ENCODE data around the gene TMED4.
"Not testable (repeated sequence)": the region's sequence is repeated elsewhere in the genome, so short reads cannot be mapped to it uniquely, and the experiment has no call there.

TMED4 gene

GRCh38 chr7:44606341-44607140 lies 24.5 kb upstream of the TMED4 start, which contains the start of gene OGDH:
Gene OGDH (plus strand): TSS chr7:44606627. CDS start chr7:44624344, 17,717 bp downstream.
- Histone ChIP-seq H3K27ac (ENCODE audit: low read length) (no peak within 1 kb of the TSS), H3K27me3 (ENCODE audit: control insufficient read depth, insufficient read depth, low read length) (no peaks in the 10 kb centered on the region), H3K4me1 (ENCODE audit: control insufficient read depth, insufficient read depth, low read length) (0 out of 2 replicates have a peak, but pooled peaks cover 2% of the 10 kb centered on the region), H3K4me3 (ENCODE audit: low read length) (peak within 1 kb of the TSS; percentile 97), H3K9me3 (ENCODE audit: control insufficient read depth, insufficient read depth, low read length) (no peaks in the 10 kb centered on the region), H3K36me3 (ENCODE audit: control insufficient read depth, insufficient read depth, low read length) (no peaks in the 10 kb centered on the region)
- peak; percentile 94 for DNase-seq (ENCODE audit: low read depth, low spot score)
- WGBS (ENCODE audit: insufficient coverage, insufficient read length), result no CpG with 5 or more reads among the region's 93 CpGs

- Histone ChIP-seq H3K27ac (ENCODE audit: low read length) (no peak overlapping the region), H3K36me3 (ENCODE audit: control insufficient read depth, insufficient read depth, low read length) (no peaks in the 10 kb centered on the region), H3K27me3 (ENCODE audit: control insufficient read depth, insufficient read depth, low read length) (no peaks in the 10 kb centered on the region), H3K4me1 (ENCODE audit: control insufficient read depth, insufficient read depth, low read length) (0 out of 2 replicates have a peak, but pooled peaks cover 2% of the 10 kb centered on the region), H3K9me3 (ENCODE audit: control insufficient read depth, insufficient read depth, low read length) (no peaks in the 10 kb centered on the region), H3K4me3 (ENCODE audit: low read length) (no peak overlapping the region)
- no peak for DNase-seq (ENCODE audit: low read depth, low spot score)
- WGBS (ENCODE audit: insufficient coverage, insufficient read length), result 100% methylated on average over 1 of the region's 2 CpGs
Observed at GRCh38 chr7:44604941-44605340, 22.9 kb upstream of the TMED4 start.

- Histone ChIP-seq H3K27ac (ENCODE audit: low read length) (no peak overlapping the region), H3K27me3 (ENCODE audit: control insufficient read depth, insufficient read depth, low read length) (no peaks in the 10 kb centered on the region), H3K9me3 (ENCODE audit: control insufficient read depth, insufficient read depth, low read length) (no peaks in the 10 kb centered on the region), H3K4me1 (ENCODE audit: control insufficient read depth, insufficient read depth, low read length) (no peaks in the 10 kb centered on the region), H3K36me3 (ENCODE audit: control insufficient read depth, insufficient read depth, low read length) (no peaks in the 10 kb centered on the region), H3K4me3 (ENCODE audit: low read length) (no peak overlapping the region)
- no CpG with 5 or more reads among the region's 6 CpGs for WGBS (ENCODE audit: insufficient coverage, insufficient read length)
- no peak for DNase-seq (ENCODE audit: low read depth, low spot score)
Observed at GRCh38 chr7:44603193-44603592, 21.2 kb upstream of the TMED4 start.

- no peaks in the 10 kb centered on the region for H3K9me3 ChIP-seq (ENCODE audit: control insufficient read depth, insufficient read depth, low read length)
- no peaks in the 10 kb centered on the region for H3K36me3 ChIP-seq (ENCODE audit: control insufficient read depth, insufficient read depth, low read length)
- no peaks in the 10 kb centered on the region for H3K27me3 ChIP-seq (ENCODE audit: control insufficient read depth, insufficient read depth, low read length)
- no CpG with 5 or more reads among the region's 1 CpG for WGBS (ENCODE audit: insufficient coverage, insufficient read length)
- H3K4me3 ChIP-seq (ENCODE audit: low read length), result no peak overlapping the region
- no peak for DNase-seq (ENCODE audit: low read depth, low spot score)
- no peak overlapping the region for H3K27ac ChIP-seq (ENCODE audit: low read length)
- no peaks in the 10 kb centered on the region for H3K4me1 ChIP-seq (ENCODE audit: control insufficient read depth, insufficient read depth, low read length)
Observed at GRCh38 chr7:44602576-44602910, 20.5 kb upstream of the TMED4 start.

GRCh38 chr7:44599222-44599621 lies 17.2 kb upstream of the TMED4 start:
- H3K27me3 ChIP-seq (ENCODE audit: control insufficient read depth, insufficient read depth, low read length), result no peaks in the 10 kb centered on the region
- no peak for DNase-seq (ENCODE audit: low read depth, low spot score)
- H3K9me3 ChIP-seq (ENCODE audit: control insufficient read depth, insufficient read depth, low read length), result no peaks in the 10 kb centered on the region
- H3K27ac ChIP-seq (ENCODE audit: low read length), result no peak overlapping the region
- no peaks in the 10 kb centered on the region for H3K36me3 ChIP-seq (ENCODE audit: control insufficient read depth, insufficient read depth, low read length)
- no peak overlapping the region for H3K4me3 ChIP-seq (ENCODE audit: low read length)
- no peaks in the 10 kb centered on the region for H3K4me1 ChIP-seq (ENCODE audit: control insufficient read depth, insufficient read depth, low read length)
- WGBS (ENCODE audit: insufficient coverage, insufficient read length), result no CpG with 5 or more reads among the region's 3 CpGs

- not testable (repeated sequence) for H3K4me1 ChIP-seq (ENCODE audit: control insufficient read depth, insufficient read depth, low read length); H3K36me3 ChIP-seq (ENCODE audit: control insufficient read depth, insufficient read depth, low read length); H3K9me3 ChIP-seq (ENCODE audit: control insufficient read depth, insufficient read depth, low read length); H3K27me3 ChIP-seq (ENCODE audit: control insufficient read depth, insufficient read depth, low read length); H3K27ac ChIP-seq (ENCODE audit: low read length); H3K4me3 ChIP-seq (ENCODE audit: low read length); DNase-seq (ENCODE audit: low read depth, low spot score)
- no CpG with 5 or more reads among the region's 8 CpGs for WGBS (ENCODE audit: insufficient coverage, insufficient read length)
Observed at GRCh38 chr7:44597181-44597580, 15.2 kb upstream of the TMED4 start.

- H3K27ac ChIP-seq (ENCODE audit: low read length), result no peak overlapping the region
- H3K27me3 ChIP-seq (ENCODE audit: control insufficient read depth, insufficient read depth, low read length), result no peaks in the 10 kb centered on the region
- no CpG with 5 or more reads among the region's 5 CpGs for WGBS (ENCODE audit: insufficient coverage, insufficient read length)
Observed at GRCh38 chr7:44595934-44596635, 14.1 kb upstream of the TMED4 start.

GRCh38 chr7:44590910-44591309 lies 8.9 kb upstream of the TMED4 start:
- H3K27me3 ChIP-seq (ENCODE audit: control insufficient read depth, insufficient read depth, low read length), result no peaks in the 10 kb centered on the region
- no CpG with 5 or more reads among the region's 1 CpG for WGBS (ENCODE audit: insufficient coverage, insufficient read length)
- H3K4me3 ChIP-seq (ENCODE audit: low read length), result no peak overlapping the region
- no peaks in the 10 kb centered on the region for H3K4me1 ChIP-seq (ENCODE audit: control insufficient read depth, insufficient read depth, low read length)
- no peaks in the 10 kb centered on the region for H3K36me3 ChIP-seq (ENCODE audit: control insufficient read depth, insufficient read depth, low read length)
- H3K9me3 ChIP-seq (ENCODE audit: control insufficient read depth, insufficient read depth, low read length), result no peaks in the 10 kb centered on the region
- DNase-seq (ENCODE audit: low read depth, low spot score), result no peak
- no peak overlapping the region for H3K27ac ChIP-seq (ENCODE audit: low read length)

More at GRCh38 chr7:44595934-44596635, 14.1 kb upstream of the TMED4 start:
- DNase-seq (ENCODE audit: low read depth, low spot score), result no peak
- H3K4me3 ChIP-seq (ENCODE audit: low read length), result no peak overlapping the region
- H3K4me1 ChIP-seq (ENCODE audit: control insufficient read depth, insufficient read depth, low read length), result no peaks in the 10 kb centered on the region
- no peaks in the 10 kb centered on the region for H3K9me3 ChIP-seq (ENCODE audit: control insufficient read depth, insufficient read depth, low read length)
- H3K36me3 ChIP-seq (ENCODE audit: control insufficient read depth, insufficient read depth, low read length), result no peaks in the 10 kb centered on the region

- no CpG with 5 or more reads among the region's 6 CpGs for whole genome bisulfite sequencing (ENCODE audit: insufficient coverage, insufficient read length)
- no peak for DNase-seq (ENCODE audit: low read depth, low spot score)
- H3K27me3 ChIP-seq (ENCODE audit: control insufficient read depth, insufficient read depth, low read length), result no peaks in the 10 kb centered on the region
- H3K4me3 ChIP-seq (ENCODE audit: low read length), result no peak overlapping the region
- no peaks in the 10 kb centered on the region for H3K4me1 ChIP-seq (ENCODE audit: control insufficient read depth, insufficient read depth, low read length)
- no peaks in the 10 kb centered on the region for H3K36me3 ChIP-seq (ENCODE audit: control insufficient read depth, insufficient read depth, low read length)
- no peak overlapping the region for H3K27ac ChIP-seq (ENCODE audit: low read length)
- no peaks in the 10 kb centered on the region for H3K9me3 ChIP-seq (ENCODE audit: control insufficient read depth, insufficient read depth, low read length)
Observed at GRCh38 chr7:44587843-44588711, 6.0 kb upstream of the TMED4 start.

Measured in iPS DF 6.9 (cell line).